Osteocyte (in vitro differentiated cells): ENCODE results near the gene HMG20B. TPM values are rescaled to one million over a fixed set of nuclear protein-coding genes. Genes with fewer than 3 reads are reported as not detected.

Experiments
- DNase-seq: peaks from one replicate; pipeline ENCODE4 v3.0.0; 2021; ENCODE audit warnings: mixed read lengths; ENCODE audit not compliant: unreplicated experiment; ENCODE audit errors: extremely low spot score
- H3K27ac Mint-ChIP-seq: one replicate; pipeline ENCODE4 v1.8.0; 2021; ENCODE audit warnings: mild to moderate bottlenecking, mixed read lengths; ENCODE audit not compliant: unreplicated experiment
- H3K27me3 Mint-ChIP-seq: one replicate; pipeline ENCODE4 v1.8.0; 2021; ENCODE audit warnings: mixed read lengths; ENCODE audit not compliant: unreplicated experiment
- H3K36me3 Mint-ChIP-seq: one replicate; pipeline ENCODE4 v1.8.0; 2021; ENCODE audit warnings: mixed read lengths; ENCODE audit not compliant: unreplicated experiment
- H3K4me1 Mint-ChIP-seq: one replicate; pipeline ENCODE4 v1.8.0; 2021; ENCODE audit warnings: mixed read lengths; ENCODE audit not compliant: unreplicated experiment
- H3K4me3 Mint-ChIP-seq: one replicate; pipeline ENCODE4 v1.8.0; 2021; ENCODE audit warnings: mild to moderate bottlenecking, moderate library complexity, mixed read lengths; ENCODE audit not compliant: unreplicated experiment
- H3K9me3 Mint-ChIP-seq: one replicate; pipeline ENCODE4 v1.8.0; 2021; ENCODE audit warnings: mixed read lengths; ENCODE audit not compliant: unreplicated experiment
- CTCF ChIP-seq: fragments of 200-600 bp; sonication (generic); IDR thresholded peaks from 2 replicates; pipeline ENCODE4 v1.5.0; 2021; ENCODE audit warnings: antibody characterized with exemption, mild to moderate bottlenecking, moderate library complexity
- total RNA-seq: library from RNA; stranded (reverse); gene quantifications from 2 replicates; pipeline ENCODE4 v1.2.1, GENCODE V29; 2021

Gene HMG20B
- total RNA-seq, 1 donor from 2014 or later = 81.4 TPM

DNA sequence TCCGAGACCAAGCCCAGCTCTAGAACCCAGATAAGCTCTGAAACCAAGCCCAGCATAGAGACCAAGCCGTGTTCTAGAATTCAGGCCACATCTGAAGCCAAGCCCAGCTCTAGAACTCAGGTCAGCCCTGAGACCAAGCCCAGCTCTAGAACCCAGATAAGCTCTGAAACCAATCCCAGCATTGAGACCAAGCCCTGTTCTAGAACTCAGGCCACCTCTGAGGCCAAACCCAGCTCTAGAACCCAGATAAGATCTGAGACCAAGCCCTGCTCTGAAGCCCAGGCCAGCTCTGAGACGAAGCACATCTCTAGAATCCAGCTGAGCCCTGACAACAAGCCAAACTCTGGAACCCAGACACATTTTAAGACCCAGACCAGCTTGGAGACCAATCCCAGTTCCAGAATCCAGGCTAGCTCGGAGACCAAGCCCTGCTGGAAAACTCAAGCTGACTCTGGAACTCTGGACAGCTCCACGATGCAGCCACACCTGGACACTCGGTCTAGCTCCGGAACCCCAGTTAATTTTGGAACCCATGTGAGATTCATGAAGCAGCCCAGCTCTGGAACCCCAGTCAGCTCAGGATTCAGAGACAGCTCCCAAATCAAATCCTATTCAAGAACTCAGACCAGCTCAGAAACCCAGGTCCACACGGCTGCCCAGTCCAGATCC, 18.4 kb downstream of the HMG20B start:
- DNase-seq = no peak
- H3K27me3 Mint-ChIP-seq = peaks cover 3% of the 10 kb centered on the region
- H3K36me3 Mint-ChIP-seq = no peaks in the 10 kb centered on the region
- H3K27ac Mint-ChIP-seq = no peak overlapping the region
- no peak for TF ChIP-seq CTCF
- no peaks in the 10 kb centered on the region for H3K4me1 Mint-ChIP-seq
- H3K4me3 Mint-ChIP-seq = no peak overlapping the region
- H3K9me3 Mint-ChIP-seq = no peaks in the 10 kb centered on the region

DNA sequence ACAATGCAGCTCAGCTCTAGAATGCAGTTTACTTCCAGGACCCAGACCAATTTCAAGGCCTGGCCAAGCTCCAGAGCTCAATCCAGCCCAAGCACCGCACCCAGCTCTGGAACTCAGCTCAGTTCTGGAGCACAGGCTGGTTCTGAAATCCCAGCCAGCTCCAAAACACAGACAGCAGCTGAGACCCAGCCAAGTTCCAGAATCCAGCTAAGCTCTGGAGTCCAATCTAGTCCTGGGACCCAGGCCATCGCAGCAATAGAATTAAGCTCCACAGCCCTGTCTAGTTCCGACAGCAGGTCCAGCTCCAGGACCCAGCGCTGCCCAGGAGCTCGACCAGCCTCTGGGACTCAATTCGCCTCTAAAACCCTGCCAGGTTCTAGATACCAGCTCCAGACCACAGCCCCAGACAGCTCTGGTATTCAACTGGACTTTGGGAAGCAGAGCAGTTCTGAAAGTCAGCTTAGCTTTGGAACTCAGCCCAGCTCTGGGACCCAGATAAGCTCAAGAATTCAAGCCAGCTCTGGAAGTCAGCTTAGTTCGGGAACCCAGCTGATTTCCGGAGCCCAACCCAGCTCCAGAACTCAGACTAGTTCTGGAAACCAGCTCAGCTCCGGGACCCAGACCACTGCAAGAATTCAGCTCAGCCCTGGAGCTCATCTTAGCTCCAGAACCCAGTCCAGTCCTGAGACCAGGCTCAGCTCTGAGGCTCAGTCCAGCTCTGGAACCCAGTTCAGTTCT, 19.3 kb downstream of the HMG20B start:
- Mint-ChIP-seq H3K36me3 (no peaks in the 10 kb centered on the region), H3K9me3 (no peaks in the 10 kb centered on the region), H3K27me3 (peaks cover 3% of the 10 kb centered on the region), H3K27ac (no peak overlapping the region), H3K4me1 (no peaks in the 10 kb centered on the region), H3K4me3 (no peak overlapping the region)
- DNase-seq = no peak
- TF ChIP-seq CTCF = no peak

DNA sequence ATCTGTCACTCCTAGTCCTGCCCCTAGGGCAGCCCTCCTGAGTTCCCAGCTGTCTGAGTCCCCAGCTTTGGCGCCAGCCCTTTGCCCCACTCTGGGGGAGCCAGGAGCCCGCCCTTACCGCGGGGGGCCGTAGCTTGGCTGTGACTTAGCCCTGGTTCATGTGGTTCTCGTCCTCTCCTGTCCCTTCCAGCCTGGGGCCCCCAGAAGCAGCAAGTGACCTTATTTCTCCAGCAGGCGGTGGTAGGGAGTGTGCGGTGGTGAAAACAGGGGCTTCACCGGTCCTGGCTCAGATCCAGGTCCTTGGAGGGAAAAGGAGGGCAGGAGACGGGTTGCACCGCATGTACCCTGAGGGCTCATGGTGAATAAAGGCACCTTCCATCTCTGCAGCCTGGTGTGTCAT, 20.4 kb downstream of the HMG20B start:
- no peak for TF ChIP-seq CTCF
- Mint-ChIP-seq H3K4me1 (no peaks in the 10 kb centered on the region), H3K4me3 (no peak overlapping the region), H3K36me3 (no peaks in the 10 kb centered on the region), H3K27me3 (peaks cover 3% of the 10 kb centered on the region), H3K9me3 (no peaks in the 10 kb centered on the region), H3K27ac (no peak overlapping the region)
- DNase-seq = no peak

- Mint-ChIP-seq H3K27me3 (peaks cover 3% of the 10 kb centered on the region), H3K36me3 (no peaks in the 10 kb centered on the region), H3K4me3 (no peak overlapping the region), H3K4me1 (no peaks in the 10 kb centered on the region), H3K27ac (no peak overlapping the region), H3K9me3 (no peaks in the 10 kb centered on the region)
- no peak for TF ChIP-seq CTCF
- DNase-seq = no peak
Measured at GRCh38 chr19:3595521-3596061, 22.8 kb downstream of the HMG20B start.

- Mint-ChIP-seq H3K27ac (no peak overlapping the region), H3K36me3 (no peaks in the 10 kb centered on the region), H3K9me3 (no peaks in the 10 kb centered on the region), H3K4me3 (no peak overlapping the region), H3K4me1 (peaks cover 11% of the 10 kb centered on the region), H3K27me3 (no peaks in the 10 kb centered on the region)
- DNase-seq = no peak
- TF ChIP-seq CTCF = peak; percentile 27
Measured at GRCh38 chr19:3599776-3600187, 27.0 kb downstream of the HMG20B start.
